Measurements from ENCODE around the gene PTGFRN. TPM values are rescaled to one million over a fixed set of nuclear protein-coding genes. Genes with fewer than 3 reads are reported as not detected.

PTGFRN gene
- total and polyA plus RNA-seq, 9 of the 15 experiments (the other 6 are each of a cell fraction or from before 2014, with no cell fraction given) = 17.3 to 33.1 (median 25.7) TPM

GRCh38 chr1:116889380-116889779 is 20.3 kb upstream of the PTGFRN start:
- intact Hi-C loops (cut with micrococcal nuclease) (no loop called here), in situ Hi-C loops (cut with MboI) (no loop called here)
- Histone ChIP-seq H3K4me2 (ENCODE audit: insufficient read depth, low read length) (no peak overlapping the region), H3K27me3 (ENCODE audit: control insufficient read depth in 2 of 2, insufficient read depth in 2 of 2, low read length in 2 of 2) (no peaks in the 10 kb centered on the region), H3K9me1 (ENCODE audit: control insufficient read depth, insufficient read depth, low read length) (no peaks in the 10 kb centered on the region), H3K79me2 (ENCODE audit: control insufficient read depth, insufficient read depth, low read length) (no peaks in the 10 kb centered on the region), H3K9me3 (replicated peaks; ENCODE audit: control insufficient read depth, insufficient read depth, low read depth, low read length) (no peaks in the 10 kb centered on the region), H4K20me1 (replicated peaks; ENCODE audit: control insufficient read depth, insufficient read depth, low read length) (no peaks in the 10 kb centered on the region), H3K4me3 (no peak overlapping the region), H3K4me1 (replicated peaks in 1 of 2; ENCODE audit: control insufficient read depth in 2 of 2, insufficient read depth in 2 of 2, low read length in 2 of 2) (no peaks in the 10 kb centered on the region; a peak in 1 of 5 replicates), H3K36me3 (ENCODE audit: control insufficient read depth, insufficient read depth, low read length) (no peaks in the 10 kb centered on the region), H3K9ac (ENCODE audit: insufficient read depth in 1 of 2, low read depth in 2 of 2, low read length in 2 of 2) (no peak overlapping the region), H2AFZ (ENCODE audit: low read depth, low read length) (peak overlapping the region; percentile 46), H3K27ac (ENCODE audit: extremely low read depth, low read depth, low read length) (no peak overlapping the region)
- FAIRE-seq = no peak
- POLR2A ChIA-PET = interaction anchor here (0.6 to 1.5 kb wide), 7 partner anchors 9 to 698 kb away, joined by 3 to 5 read pairs (median 3); partner anchors contain the start of gene CD2
- WGBS (ENCODE audit: insufficient coverage, low coverage, missing lambda C conversion rate) = 15% methylated on average over 4 of the region's 4 CpGs
- BruUV-seq (replicated peaks) = no TSS peak
- no peak for DNase-seq (ENCODE audit: extremely low read depth in 1 of 4, low spot score in 3 of 4)
- CTCF ChIA-PET (ENCODE audit: low intra/inter-chr PET ratio) = no interaction called here
- ATAC-seq = peak; percentile 36; the same call in 2 of the 3 replicates
- no peak for TF ChIP-seq FOXP1 (CRISPR knock-in tag; IDR thresholded peaks at IDR 0.05)
- no peak for TF ChIP-seq SNAPC5 (CRISPR knock-in tag; IDR thresholded peaks at IDR 0.05)
- no peak for TF ChIP-seq RBM15 (IDR thresholded peaks at IDR 0.05; ENCODE audit: insufficient read depth, low read length)
- TF ChIP-seq ID3 (CRISPR knock-in tag; IDR thresholded peaks at IDR 0.05) = no peak
- TF ChIP-seq ID3 (tag; IDR thresholded peaks at IDR 0.05) = no peak
- no peak for TF ChIP-seq FOXM1 (IDR thresholded peaks at IDR 0.05; ENCODE audit: low read depth)
- TF ChIP-seq FOXM1 (CRISPR knock-in tag; IDR thresholded peaks at IDR 0.05; ENCODE audit: low read depth) = no peak
- TF ChIP-seq AFF1 (IDR thresholded peaks at IDR 0.05; ENCODE audit: low read depth in 1 of 2, partially characterized antibody in 2 of 2) = no peak
- no peak for TF ChIP-seq SP2 (IDR thresholded peaks at IDR 0.05; ENCODE audit: extremely low read depth, low read depth, low read length, poor library complexity, severe bottlenecking)
- no peak for TF ChIP-seq ZNF609 (CRISPR knock-in tag; IDR thresholded peaks at IDR 0.05; ENCODE audit: borderline replicate concordance)
- no peak for TF ChIP-seq ZNF79 (CRISPR knock-in tag; IDR thresholded peaks at IDR 0.05; ENCODE audit: low read depth)
- no peak for TF ChIP-seq MTF1 (CRISPR knock-in tag; IDR thresholded peaks at IDR 0.05; ENCODE audit: borderline replicate concordance)
- TF ChIP-seq ZNF165 (CRISPR knock-in tag; IDR thresholded peaks at IDR 0.05; ENCODE audit: borderline replicate concordance) = no peak
